ES-I3 (cell line): ENCODE results near the gene CCNT1.
"Not testable (repeated sequence)": the region's sequence is repeated elsewhere in the genome, so short reads cannot be mapped to it uniquely, and the experiment has no call there.

Source experiments
- H3K36me3 ChIP-seq: 2 replicates; pipeline ENCODE4 v1.6.1; 2013; ENCODE audit warnings: mild to moderate bottlenecking, low read length, control low read depth, moderate library complexity; ENCODE audit not compliant: insufficient read depth
- H3K4me1 ChIP-seq: 2 replicates; pipeline ENCODE4 v1.6.1; 2013; ENCODE audit warnings: mild to moderate bottlenecking, control low read depth, low read length; ENCODE audit not compliant: insufficient read depth
- H3K9ac ChIP-seq: 2 replicates; pipeline ENCODE4 v1.6.1; 2013; ENCODE audit warnings: low read depth, mild to moderate bottlenecking, low read length, moderate library complexity
- H3K9me3 ChIP-seq: 2 replicates; pipeline ENCODE4 v1.6.1; 2013; ENCODE audit warnings: mild to moderate bottlenecking, low read length, moderate library complexity; ENCODE audit not compliant: control insufficient read depth, insufficient read depth

CCNT1 gene

GRCh38 chr12:48717252-48717695 is 767 bp upstream of the CCNT1 start:
- H3K9me3 ChIP-seq = peaks cover 7% of the 10 kb centered on the region
- peak overlapping the region; percentile 96 for H3K9ac ChIP-seq
- peaks cover 5% of the 10 kb centered on the region; the same call in 1 of the 2 replicates for H3K4me1 ChIP-seq
- peaks cover 7% of the 10 kb centered on the region for H3K36me3 ChIP-seq

GRCh38 chr12:48716168-48716492 is 377 bp downstream of the CCNT1 start:
- Histone ChIP-seq H3K36me3 (peaks cover 7% of the 10 kb centered on the region), H3K4me1 (peaks cover 5% of the 10 kb centered on the region; the same call in 1 of the 2 replicates), H3K9ac (peak overlapping the region; percentile 96), H3K9me3 (peaks cover 5% of the 10 kb centered on the region; the same call in 1 of the 2 replicates)

GRCh38 chr12:48712209-48712608 is 4.3 kb downstream of the CCNT1 start:
- Histone ChIP-seq H3K9ac (no peak overlapping the region), H3K9me3 (no peaks in the 10 kb centered on the region), H3K4me1 (peaks cover 5% of the 10 kb centered on the region; the same call in 1 of the 2 replicates), H3K36me3 (peaks cover 7% of the 10 kb centered on the region)

GRCh38 chr12:48698822-48699221 is 17.7 kb downstream of the CCNT1 start:
- not testable (repeated sequence) for H3K36me3 ChIP-seq

GRCh38 chr12:48696626-48697025 is 19.9 kb downstream of the CCNT1 start:
- no peak overlapping the region for H3K9ac ChIP-seq
- H3K4me1 ChIP-seq = no peaks in the 10 kb centered on the region
- H3K36me3 ChIP-seq = peaks cover 18% of the 10 kb centered on the region
- H3K9me3 ChIP-seq = no peaks in the 10 kb centered on the region

More at GRCh38 chr12:48698822-48699221, 17.7 kb downstream of the CCNT1 start:
- H3K4me1 ChIP-seq, H3K9me3 ChIP-seq, H3K9ac ChIP-seq: not testable (repeated sequence)

- no peaks in the 10 kb centered on the region for H3K4me1 ChIP-seq
- no peaks in the 10 kb centered on the region for H3K9me3 ChIP-seq
- no peak overlapping the region for H3K9ac ChIP-seq
- H3K36me3 ChIP-seq = peaks cover 18% of the 10 kb centered on the region
Observed at GRCh38 chr12:48695859-48696258, 20.6 kb downstream of the CCNT1 start.

- H3K9ac ChIP-seq = no peak overlapping the region
- H3K4me1 ChIP-seq = no peaks in the 10 kb centered on the region
- no peaks in the 10 kb centered on the region for H3K9me3 ChIP-seq
- peaks cover 18% of the 10 kb centered on the region for H3K36me3 ChIP-seq
Observed at GRCh38 chr12:48694038-48694437, 22.5 kb downstream of the CCNT1 start.

- Histone ChIP-seq H3K4me1 (no peaks in the 10 kb centered on the region), H3K9ac (no peak overlapping the region), H3K36me3 (peaks cover 18% of the 10 kb centered on the region), H3K9me3 (no peaks in the 10 kb centered on the region)
Observed at GRCh38 chr12:48693572-48693971, 22.9 kb downstream of the CCNT1 start.

- Histone ChIP-seq H3K36me3 (peaks cover 18% of the 10 kb centered on the region), H3K9me3 (no peaks in the 10 kb centered on the region), H3K4me1 (no peaks in the 10 kb centered on the region), H3K9ac (no peak overlapping the region)
Observed at GRCh38 chr12:48691826-48692487, 24.6 kb downstream of the CCNT1 start.

GRCh38 chr12:48690990-48691389 is 25.5 kb downstream of the CCNT1 start:
- no peaks in the 10 kb centered on the region for H3K4me1 ChIP-seq
- no peak overlapping the region for H3K9ac ChIP-seq
- no peaks in the 10 kb centered on the region for H3K9me3 ChIP-seq
- H3K36me3 ChIP-seq = peaks cover 18% of the 10 kb centered on the region

GRCh38 chr12:48690436-48690835 is 26.1 kb downstream of the CCNT1 start:
- Histone ChIP-seq H3K9me3 (no peaks in the 10 kb centered on the region), H3K4me1 (no peaks in the 10 kb centered on the region), H3K36me3 (peaks cover 14% of the 10 kb centered on the region), H3K9ac (no peak overlapping the region)

GRCh38 chr12:48688836-48689235 is 27.7 kb downstream of the CCNT1 start:
- Histone ChIP-seq H3K9me3 (no peaks in the 10 kb centered on the region), H3K36me3 (peaks cover 12% of the 10 kb centered on the region), H3K9ac (no peak overlapping the region), H3K4me1 (no peaks in the 10 kb centered on the region)

GRCh38 chr12:48687592-48687991 is 28.9 kb downstream of the CCNT1 start:
- H3K9me3 ChIP-seq = no peaks in the 10 kb centered on the region
- H3K9ac ChIP-seq = no peak overlapping the region

GRCh38 chr12:48686615-48687334 is 29.7 kb downstream of the CCNT1 start:
- Histone ChIP-seq H3K36me3 (peaks cover under 1% of the 10 kb centered on the region; the same call in 1 of the 2 replicates), H3K9ac (no peak overlapping the region), H3K9me3 (no peaks in the 10 kb centered on the region), H3K4me1 (no peaks in the 10 kb centered on the region)

More at GRCh38 chr12:48687592-48687991, 28.9 kb downstream of the CCNT1 start:
- Histone ChIP-seq H3K36me3 (peaks cover 4% of the 10 kb centered on the region; the same call in 1 of the 2 replicates), H3K4me1 (no peaks in the 10 kb centered on the region)

- Histone ChIP-seq H3K9me3 (no peaks in the 10 kb centered on the region), H3K4me1 (no peaks in the 10 kb centered on the region), H3K36me3 (no peaks in the 10 kb centered on the region), H3K9ac (no peak overlapping the region)
Observed at GRCh38 chr12:48686037-48686595, 30.4 kb downstream of the CCNT1 start.
